ENCODE measurements around the gene BTRC.

Gene BTRC

GRCh38 chr10:101485681-101486554, 132.0 kb downstream of the BTRC start:
- no peak for FAIRE-seq

- no peak for FAIRE-seq
These were observed 133.4 kb downstream of the BTRC start for GRCh38 chr10:101487399-101487798.

DNA sequence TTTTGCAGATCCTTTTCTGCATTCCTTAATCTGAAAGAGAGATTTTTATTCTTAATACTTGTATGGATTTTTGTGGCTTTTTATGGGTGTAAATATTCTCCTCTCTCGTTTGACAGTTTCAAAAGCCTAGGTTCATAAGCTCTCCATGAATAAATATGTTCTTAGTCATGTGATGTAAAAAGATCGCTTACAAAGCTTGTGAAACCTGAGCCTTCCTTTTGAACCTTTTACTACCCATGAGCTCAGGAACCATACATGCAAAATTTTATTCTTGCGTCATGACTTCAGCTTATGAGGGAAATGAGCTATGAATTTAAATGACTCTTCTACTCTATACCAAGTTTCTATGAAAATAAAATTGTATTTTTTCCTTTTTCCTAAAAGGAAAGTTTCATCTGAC, 135.4 kb downstream of the BTRC start:
- no peak for FAIRE-seq

DNA sequence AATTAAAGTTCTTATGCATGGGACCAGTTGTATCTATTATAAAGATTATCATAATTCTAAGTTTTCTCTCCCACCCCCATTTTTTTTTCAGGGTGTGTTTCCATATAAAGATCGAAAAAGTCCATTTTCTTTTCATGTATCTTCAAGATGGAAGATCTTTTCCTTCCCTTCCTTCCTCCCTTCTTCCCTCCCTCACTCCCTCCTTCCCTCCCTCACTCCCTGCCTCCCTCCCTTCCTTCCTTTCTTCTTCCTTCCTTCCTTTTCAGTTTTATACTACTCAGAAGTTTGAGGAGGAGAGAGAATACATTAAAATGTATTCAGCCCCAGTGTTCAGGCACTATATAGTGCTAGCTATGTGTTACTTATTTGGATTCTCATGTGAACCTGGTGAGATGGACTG, 136.1 kb downstream of the BTRC start:
- FAIRE-seq = no peak

DNA sequence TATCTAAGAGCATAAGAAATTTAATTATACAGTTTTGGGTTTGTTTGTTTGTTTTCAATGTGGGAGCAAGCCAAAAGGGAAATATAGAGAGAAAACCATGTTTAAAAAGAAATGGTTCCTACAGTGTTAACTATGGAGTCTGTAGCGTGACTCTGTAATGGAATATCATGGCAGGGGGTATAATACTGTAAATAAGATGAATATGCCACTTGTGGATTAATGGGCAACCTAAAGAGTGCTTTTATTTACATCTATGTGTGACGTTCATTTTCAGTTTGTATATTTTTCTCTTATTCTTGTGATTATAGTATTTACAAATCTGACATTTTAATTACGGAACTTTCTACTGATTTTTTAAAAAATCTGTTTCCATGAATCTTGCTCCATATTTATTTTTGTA, 138.2 kb downstream of the BTRC start:
- FAIRE-seq = peak; percentile 67

DNA sequence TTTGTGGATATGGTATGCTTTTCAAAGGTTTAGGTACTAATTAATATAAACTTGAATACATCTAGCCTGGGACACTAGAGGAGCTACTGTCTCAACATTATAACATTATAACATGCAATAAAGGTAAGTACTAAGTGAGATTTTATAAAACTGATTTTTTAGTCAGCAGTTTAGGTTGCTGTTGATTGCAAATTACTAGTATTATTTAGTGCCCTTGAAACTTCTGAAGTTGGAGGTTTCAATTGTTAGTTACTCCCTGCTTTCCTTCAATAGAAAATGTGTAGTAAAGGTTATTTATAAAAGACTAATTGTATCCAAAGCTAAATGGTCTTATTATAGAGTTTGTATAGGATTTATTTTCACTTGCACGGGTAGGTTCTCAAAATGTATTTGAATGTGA, 138.8 kb downstream of the BTRC start:
- no peak for FAIRE-seq

- FAIRE-seq = no peak
These were observed 139.3 kb downstream of the BTRC start for GRCh38 chr10:101493249-101493648.

DNA sequence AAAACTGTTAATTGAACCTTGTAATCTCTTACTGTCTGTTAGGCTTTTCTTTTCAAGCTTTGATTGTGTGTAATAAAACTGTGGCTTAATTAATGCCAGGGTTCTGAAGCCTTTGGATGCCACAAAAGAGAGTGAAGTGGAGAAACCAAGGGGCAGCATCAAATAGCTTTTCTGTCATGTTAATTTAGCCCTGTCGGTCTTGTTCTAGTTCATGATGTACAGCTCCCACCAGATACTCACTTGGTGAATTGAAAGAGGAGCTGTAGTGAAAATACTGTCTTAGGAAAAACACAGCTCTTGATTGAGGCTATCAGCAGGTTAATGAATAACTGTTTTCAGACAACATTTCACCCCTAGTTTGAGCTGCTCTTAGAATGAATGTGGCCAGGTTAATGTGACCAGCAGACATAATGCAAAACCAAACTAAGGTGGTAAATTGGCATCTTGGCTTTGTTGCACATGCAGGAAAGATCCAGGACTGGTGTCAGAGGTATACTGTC, 139.9 kb downstream of the BTRC start:
- FAIRE-seq = no peak

DNA sequence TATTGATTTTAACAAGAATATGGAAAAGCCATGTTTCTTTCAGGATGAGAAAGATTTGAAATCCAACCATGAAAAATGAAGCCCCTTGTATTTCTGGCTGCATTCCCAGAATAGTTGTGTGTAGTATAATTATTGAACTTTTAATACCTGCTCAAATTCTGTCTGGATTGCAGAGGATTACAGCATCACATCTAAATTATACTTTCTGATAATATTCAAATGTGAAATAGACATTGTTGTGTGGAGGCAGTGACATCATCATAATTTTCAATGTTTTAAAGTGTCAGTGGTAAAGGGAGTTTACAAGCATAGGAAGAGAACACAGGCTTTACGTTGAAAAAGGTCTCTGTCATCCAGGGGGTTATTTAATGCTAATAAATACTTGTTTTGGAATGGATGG, 140.7 kb downstream of the BTRC start:
- FAIRE-seq = no peak

DNA sequence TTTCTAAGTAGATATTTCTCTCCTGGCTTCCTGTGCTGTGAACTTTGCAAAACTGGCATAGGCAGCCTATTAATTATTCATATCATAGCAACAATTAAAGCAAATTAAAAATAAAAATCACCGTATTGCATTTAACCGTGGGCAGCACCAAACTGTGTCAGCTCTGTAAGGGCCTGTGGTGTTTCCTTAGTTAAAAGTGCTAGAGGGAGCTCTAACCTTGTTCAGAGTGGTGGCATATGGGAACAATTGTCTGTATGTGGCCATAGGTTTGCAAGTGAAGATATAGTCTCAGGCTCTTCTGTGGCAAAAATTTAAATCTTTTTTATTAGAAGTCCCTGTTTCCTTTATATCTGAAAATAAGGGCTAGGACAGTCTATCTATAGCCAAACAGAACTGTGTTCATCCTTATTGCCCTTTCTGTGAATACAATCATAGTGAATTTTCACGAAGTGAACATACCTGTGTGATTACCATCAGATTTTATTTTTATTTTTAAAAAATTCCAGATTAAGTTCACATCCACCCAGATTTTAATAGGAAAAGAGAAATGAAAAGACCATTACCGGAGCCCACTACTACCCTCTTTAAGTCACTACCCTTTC, 141.5 kb downstream of the BTRC start:
- FAIRE-seq = peak; percentile 94

DNA sequence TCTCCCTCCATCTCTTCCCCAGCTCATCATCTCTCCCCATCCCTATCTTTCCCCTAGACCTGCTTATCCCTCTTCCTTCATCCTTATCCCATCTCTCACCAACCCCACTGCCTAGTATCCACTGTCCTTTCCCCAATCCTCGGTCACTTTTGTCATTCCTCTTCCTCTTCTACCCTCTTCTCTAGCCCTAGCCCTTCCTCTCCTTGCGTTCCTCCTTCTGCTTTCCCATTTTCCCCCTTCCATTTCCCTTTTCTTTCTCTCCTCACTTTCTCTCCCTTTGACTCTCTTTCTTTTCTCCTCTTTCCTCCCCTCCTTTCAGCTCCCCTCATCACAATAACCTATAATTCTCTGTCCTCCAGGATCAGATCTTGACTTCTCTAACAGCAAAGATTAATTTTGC, 150.5 kb downstream of the BTRC start:
- no peak for FAIRE-seq

GRCh38 chr10:101506829-101507661, 153.1 kb downstream of the BTRC start:
- FAIRE-seq = no peak

- FAIRE-seq = no peak
These were observed 153.9 kb downstream of the BTRC start for GRCh38 chr10:101507828-101508227.

GRCh38 chr10:101511938-101512337, 158.0 kb downstream of the BTRC start:
- no peak for FAIRE-seq

- no peak for FAIRE-seq
These were observed 158.8 kb downstream of the BTRC start for GRCh38 chr10:101512738-101513137.

DNA sequence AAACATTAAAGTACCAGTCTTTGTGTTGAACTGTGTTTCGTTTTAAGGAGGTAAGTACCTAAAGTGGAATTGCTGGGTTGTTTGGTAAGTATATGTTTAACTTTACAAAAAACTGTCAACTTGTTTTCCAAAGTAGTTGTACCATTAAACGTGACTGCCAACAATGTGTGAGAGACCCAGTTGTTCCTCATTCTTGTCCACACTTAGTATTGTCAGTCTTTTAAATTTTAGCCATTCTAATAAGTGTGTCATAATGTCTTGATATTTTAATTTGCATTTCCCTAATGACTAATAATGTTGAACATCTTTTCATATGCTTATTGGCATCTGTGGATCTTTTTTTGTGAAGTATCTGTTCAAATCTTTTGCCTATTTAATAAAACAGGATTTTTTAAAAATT, 159.8 kb downstream of the BTRC start:
- FAIRE-seq = no peak

- no peak for FAIRE-seq
These were observed 171.9 kb downstream of the BTRC start for GRCh38 chr10:101525848-101526247.

DNA sequence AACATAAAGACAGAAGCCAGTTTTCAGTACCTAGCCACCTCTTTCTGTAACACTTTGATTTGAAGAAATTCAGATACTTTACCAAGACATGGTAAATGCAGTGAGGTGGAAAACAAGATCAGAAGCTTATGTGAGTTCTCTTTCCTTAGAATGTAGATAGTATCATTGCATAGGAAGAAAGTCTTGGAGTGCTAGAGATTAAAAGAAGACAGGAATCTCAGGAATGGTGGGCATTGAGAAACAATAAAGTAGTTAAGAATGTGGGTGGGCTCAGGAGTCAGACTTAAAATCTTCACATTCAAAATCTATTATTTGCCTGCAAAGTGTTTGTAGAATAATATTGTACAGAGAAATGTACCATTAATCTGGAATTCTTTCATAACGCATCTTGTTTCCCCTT, 175.2 kb downstream of the BTRC start:
- FAIRE-seq = no peak

- no peak for FAIRE-seq
These were observed 176.0 kb downstream of the BTRC start for GRCh38 chr10:101529725-101530553.

GRCh38 chr10:101535949-101536348, 182.0 kb downstream of the BTRC start:
- FAIRE-seq = no peak

GRCh38 chr10:101536800-101537199, 182.8 kb downstream of the BTRC start:
- FAIRE-seq = peak; percentile 65

- FAIRE-seq = no peak
These were observed 184.5 kb downstream of the BTRC start for GRCh38 chr10:101538446-101538845.

DNA sequence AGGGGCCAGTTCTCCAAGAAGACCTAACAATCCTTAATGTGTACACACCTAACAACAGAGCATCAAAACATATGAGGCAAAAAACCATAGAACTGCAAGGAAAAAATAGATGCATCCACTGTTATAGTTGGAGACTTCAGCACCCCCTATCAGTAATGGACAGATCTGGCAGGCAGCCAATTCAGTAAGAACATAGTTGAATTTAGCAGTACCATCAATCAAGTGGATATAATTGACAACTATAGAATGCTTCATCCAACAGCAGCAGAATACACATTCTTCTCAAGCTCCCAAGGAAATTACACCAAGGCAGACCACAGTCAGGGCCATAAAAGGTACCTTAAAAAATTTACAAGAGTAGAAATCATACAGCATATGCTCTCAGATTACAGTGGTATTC, 191.9 kb downstream of the BTRC start:
- no peak for FAIRE-seq

Measured in A204.1 (cell line).